Measurements from ENCODE around the gene ABCG1.
A peak's percentile ranks its signal among the peaks of the same experiment; 100 is the strongest.

Gene ABCG1

DNA sequence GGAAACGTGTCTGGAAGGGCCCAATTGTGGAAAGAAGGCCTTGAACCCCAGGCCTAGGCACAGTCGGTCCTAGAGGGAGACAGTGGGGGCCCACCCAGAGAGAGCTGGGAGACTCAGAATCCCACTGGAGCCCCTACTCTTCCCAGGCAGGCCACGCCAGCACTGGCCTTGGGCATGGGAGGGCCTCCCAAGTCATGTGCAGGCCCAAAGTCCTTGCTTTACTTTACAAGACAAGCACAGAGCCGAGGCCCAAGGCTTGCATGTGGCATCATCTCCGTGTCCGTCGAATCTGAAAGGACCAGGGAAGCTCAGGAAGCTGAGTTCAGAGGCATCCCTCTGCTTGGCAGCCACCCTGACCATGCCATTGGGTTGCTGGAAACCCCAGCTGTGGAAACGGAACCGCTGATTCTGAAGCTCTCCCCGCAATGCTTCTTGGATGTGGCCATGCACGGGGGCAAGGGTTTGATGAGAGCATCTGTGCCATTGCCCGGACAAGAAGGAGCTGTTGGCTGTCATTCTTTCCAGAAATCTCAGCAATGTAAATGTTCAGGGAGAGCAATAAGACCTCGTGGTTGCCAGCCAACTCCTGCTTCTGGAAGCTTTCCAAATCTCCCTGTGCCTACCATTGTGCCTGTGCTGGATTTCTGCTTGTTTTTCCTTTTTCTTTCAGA, 32.8 kb downstream of the ABCG1 start:
- Mint-ChIP-seq H3K27ac (peak overlapping the region; percentile 84), H3K4me1 (ENCODE audit: low read depth) (peaks cover 83% of the 10 kb centered on the region)

DNA sequence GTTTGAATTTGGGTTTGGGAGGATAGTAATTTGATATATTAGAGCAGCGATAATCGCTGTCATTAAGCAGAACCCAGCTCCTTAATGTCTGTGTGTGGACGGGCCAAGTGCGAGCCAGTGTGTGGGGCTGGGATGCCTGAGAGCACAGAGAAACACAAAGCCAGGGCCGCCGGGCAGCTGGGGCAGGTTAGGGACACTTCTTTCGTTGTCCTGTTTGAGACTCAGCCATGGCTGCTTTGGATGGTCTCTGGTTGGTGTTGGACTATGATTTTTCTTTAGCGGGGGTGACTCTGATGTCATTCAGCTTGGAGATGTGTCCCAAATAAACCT, 33.4 kb downstream of the ABCG1 start:
- no peaks in the 10 kb centered on the region for H3K9me3 Mint-ChIP-seq
- peaks cover 16% of the 10 kb centered on the region for H3K36me3 Mint-ChIP-seq (ENCODE audit: low read depth)
- intact Hi-C loops (cut with micrococcal nuclease), result no loop called here
- H3K4me3 Mint-ChIP-seq, result no peak overlapping the region
- peaks cover 79% of the 10 kb centered on the region for H3K4me1 Mint-ChIP-seq (ENCODE audit: low read depth)
- peaks cover 15% of the 10 kb centered on the region for H3K27me3 Mint-ChIP-seq
- no peak overlapping the region for H3K27ac Mint-ChIP-seq

More for the DNA sequence above, 32.8 kb downstream of the ABCG1 start:
- no peak overlapping the region for H3K4me3 Mint-ChIP-seq
- intact Hi-C loops (cut with micrococcal nuclease), result no loop called here
- H3K36me3 Mint-ChIP-seq (ENCODE audit: low read depth), result peaks cover 16% of the 10 kb centered on the region
- H3K27me3 Mint-ChIP-seq, result peaks cover 17% of the 10 kb centered on the region
- no peaks in the 10 kb centered on the region for H3K9me3 Mint-ChIP-seq

DNA sequence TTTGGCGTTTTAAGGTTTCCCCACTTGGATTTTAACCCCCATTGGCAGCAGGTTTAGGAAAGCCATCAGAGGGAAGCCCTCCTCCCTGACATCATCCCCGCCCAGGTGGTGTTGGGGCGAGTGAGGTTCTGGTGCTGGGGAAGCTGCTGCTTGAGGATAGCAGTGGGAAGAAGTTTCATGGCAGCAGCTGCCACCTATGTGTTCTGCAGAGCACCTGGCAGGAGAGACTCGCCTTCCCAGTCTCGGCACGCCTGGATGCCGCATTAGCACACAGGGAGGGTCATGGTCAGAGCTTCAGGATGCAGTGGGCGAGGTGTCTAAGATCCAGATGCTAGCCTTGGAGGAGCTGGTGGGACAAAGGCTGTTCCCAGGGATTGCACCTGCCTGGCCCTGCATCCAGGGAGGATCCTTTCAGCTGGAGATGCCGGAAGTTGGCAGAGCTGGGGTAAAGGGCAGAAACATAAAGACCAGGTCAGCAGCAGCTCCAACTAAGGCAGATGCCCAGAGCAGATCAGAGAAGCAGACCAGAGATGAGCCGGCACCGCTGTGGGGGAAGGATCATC, 33.9 kb downstream of the ABCG1 start:
- Mint-ChIP-seq H3K27me3 (peaks cover 17% of the 10 kb centered on the region), H3K9me3 (no peaks in the 10 kb centered on the region), H3K4me3 (no peak overlapping the region), H3K36me3 (ENCODE audit: low read depth) (peaks cover 16% of the 10 kb centered on the region), H3K27ac (no peak overlapping the region), H3K4me1 (ENCODE audit: low read depth) (peaks cover 77% of the 10 kb centered on the region)
- intact Hi-C loops (cut with micrococcal nuclease), result no loop called here

DNA sequence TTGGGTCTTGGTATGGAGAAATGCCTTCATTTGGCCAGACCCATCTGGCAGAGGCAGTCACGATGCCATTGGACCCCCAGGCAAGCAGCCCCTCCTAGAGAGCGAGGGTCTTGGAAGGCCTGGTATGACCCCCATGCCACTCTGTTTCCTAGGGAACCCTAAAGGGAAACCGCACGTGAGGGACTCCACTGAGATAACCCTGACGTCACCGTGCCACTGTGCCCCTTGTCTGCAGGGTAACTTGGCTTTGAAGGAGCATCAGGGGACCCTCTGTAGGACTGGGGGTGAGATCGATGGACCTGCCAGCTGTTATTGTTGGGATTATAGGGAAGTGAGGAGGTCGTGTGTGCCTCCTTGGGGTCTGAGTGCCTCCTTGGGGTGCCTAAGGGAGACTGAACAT, 34.5 kb downstream of the ABCG1 start:
- Mint-ChIP-seq H3K27ac (no peak overlapping the region), H3K4me3 (no peak overlapping the region), H3K36me3 (ENCODE audit: low read depth) (peaks cover 16% of the 10 kb centered on the region), H3K9me3 (no peaks in the 10 kb centered on the region), H3K27me3 (peaks cover 21% of the 10 kb centered on the region), H3K4me1 (ENCODE audit: low read depth) (peaks cover 75% of the 10 kb centered on the region)
- intact Hi-C loops (cut with micrococcal nuclease), result no loop called here

DNA sequence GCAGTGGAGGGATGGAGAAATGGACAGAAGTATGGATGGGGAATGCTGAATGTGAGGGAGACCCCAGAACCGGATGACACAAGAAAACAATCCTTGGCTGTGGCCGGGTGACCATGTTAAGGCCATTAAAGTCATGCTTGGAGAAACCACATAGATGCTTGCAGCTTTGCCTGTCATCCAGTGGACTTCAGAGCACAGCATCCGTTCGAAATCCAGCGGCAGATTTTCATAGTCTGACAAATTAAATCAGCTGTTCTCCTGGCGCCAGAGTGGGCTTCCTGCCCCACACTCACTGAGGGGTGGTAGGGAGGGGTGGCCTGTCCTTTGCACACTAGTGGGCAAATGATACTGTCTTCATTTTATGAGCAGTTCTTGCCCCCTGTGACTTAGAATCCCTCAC, 35.1 kb downstream of the ABCG1 start:
- H3K27ac Mint-ChIP-seq, result peak overlapping the region; percentile 57
- H3K9me3 Mint-ChIP-seq, result no peaks in the 10 kb centered on the region
- peaks cover 75% of the 10 kb centered on the region for H3K4me1 Mint-ChIP-seq (ENCODE audit: low read depth)
- H3K36me3 Mint-ChIP-seq (ENCODE audit: low read depth), result peaks cover 18% of the 10 kb centered on the region
- no peak overlapping the region for H3K4me3 Mint-ChIP-seq
- peaks cover 21% of the 10 kb centered on the region for H3K27me3 Mint-ChIP-seq
- intact Hi-C loops (cut with micrococcal nuclease), result no loop called here

DNA sequence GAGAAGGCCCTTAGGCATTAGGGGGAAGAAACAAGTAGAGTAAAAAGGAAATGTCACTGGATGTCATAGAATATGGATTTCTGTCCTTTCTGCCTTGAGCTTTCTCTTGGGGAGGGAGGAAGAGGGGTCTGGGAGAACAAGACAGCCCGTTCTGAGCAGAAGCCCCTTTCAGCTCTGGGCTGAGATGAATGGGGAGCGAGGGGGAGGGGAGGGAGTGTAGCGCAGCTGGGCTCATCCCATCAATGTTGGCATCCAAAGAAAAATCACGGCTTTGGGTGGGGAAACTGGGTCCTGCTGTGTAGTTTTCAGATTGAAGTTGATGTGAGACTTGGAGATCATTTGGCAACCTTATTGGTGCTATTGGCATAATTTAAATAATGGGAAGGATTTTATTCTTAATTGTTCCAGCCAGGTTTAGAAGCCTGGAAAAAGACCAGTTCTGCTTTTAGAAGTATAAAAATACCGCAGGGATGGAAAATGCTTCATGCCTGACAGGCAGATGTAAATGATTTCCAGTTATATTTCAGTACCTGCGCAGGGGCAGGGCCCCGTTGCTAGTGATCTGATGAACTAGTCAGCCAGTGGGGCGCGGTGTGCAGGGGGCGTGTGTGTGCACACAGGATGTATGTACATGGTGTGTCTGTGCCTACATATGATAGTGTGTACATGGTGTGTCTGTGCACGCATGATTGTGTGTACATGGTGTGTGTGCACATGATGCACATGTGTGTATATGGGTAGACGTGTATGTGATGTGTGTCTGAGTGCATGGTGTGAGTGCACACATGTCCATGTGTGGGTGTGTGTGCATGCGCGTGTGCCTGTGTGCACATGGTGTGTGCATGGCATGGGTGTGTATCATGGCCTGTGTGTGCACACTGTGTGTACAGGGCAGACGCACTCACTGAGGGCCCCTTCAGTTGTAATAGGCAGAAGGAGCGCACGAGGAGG, 36.0 kb downstream of the ABCG1 start:
- intact Hi-C loops (cut with micrococcal nuclease), result loop anchor here (5.0 kb wide), 1 partner anchor 108 kb away; no protein-coding TSS in a partner anchor
- Mint-ChIP-seq H3K36me3 (ENCODE audit: low read depth) (peaks cover 22% of the 10 kb centered on the region), H3K4me1 (ENCODE audit: low read depth) (peaks cover 75% of the 10 kb centered on the region), H3K9me3 (no peaks in the 10 kb centered on the region), H3K27ac (peak overlapping the region; percentile 57), H3K27me3 (peaks cover 22% of the 10 kb centered on the region), H3K4me3 (no peak overlapping the region)

DNA sequence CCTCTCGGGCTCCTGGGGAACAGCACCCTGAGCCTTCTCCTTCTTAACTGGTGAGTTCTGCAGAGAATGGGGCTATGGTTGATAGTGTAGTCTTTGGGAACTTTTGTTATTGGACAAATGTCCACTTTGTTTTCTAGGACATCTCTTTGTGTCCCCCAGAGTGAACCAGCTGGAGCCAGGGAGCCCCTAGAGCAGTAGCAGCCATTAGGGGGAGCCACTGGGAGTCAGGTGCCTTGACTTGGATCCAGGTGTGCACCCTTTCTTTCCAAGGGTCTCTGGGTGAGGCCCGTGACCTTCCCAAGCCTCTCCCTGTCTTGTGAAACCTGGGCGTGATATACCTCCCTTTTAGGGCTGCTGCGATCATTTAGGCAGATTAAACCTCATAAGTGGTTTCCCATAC, 36.9 kb downstream of the ABCG1 start:
- peaks cover 22% of the 10 kb centered on the region for H3K36me3 Mint-ChIP-seq (ENCODE audit: low read depth)
- intact Hi-C loops (cut with micrococcal nuclease), result loop anchor here (5.0 kb wide), 1 partner anchor 109 kb away; no protein-coding TSS in a partner anchor
- H3K9me3 Mint-ChIP-seq, result no peaks in the 10 kb centered on the region
- H3K27me3 Mint-ChIP-seq, result peaks cover 23% of the 10 kb centered on the region
- H3K27ac Mint-ChIP-seq, result no peak overlapping the region
- no peak overlapping the region for H3K4me3 Mint-ChIP-seq
- H3K4me1 Mint-ChIP-seq (ENCODE audit: low read depth), result peaks cover 75% of the 10 kb centered on the region

DNA sequence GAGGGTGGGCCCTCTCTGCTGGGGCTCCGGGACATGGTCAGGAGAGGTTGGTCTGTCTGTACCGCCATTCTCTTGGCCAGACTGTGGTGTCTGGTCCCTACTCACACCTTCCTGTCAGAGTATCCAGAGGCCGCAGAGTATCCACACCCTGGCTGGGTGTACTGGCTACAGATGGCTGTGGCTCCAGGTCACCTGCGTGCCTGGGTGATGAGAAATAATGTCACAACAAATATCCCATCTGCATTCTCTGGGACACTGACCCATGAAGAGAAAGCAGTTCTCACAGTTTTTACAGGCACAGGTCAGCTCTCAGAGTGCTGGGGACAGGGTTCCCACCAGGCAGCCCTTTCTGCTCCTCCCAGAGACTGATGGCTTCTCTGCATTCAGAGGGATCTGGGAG, 37.4 kb downstream of the ABCG1 start:
- Mint-ChIP-seq H3K4me3 (no peak overlapping the region), H3K27me3 (peaks cover 20% of the 10 kb centered on the region), H3K27ac (no peak overlapping the region), H3K9me3 (no peaks in the 10 kb centered on the region), H3K4me1 (ENCODE audit: low read depth) (peaks cover 71% of the 10 kb centered on the region), H3K36me3 (ENCODE audit: low read depth) (peaks cover 20% of the 10 kb centered on the region)
- intact Hi-C loops (cut with micrococcal nuclease), result loop anchor here (5.0 kb wide), 1 partner anchor 109 kb away; no protein-coding TSS in a partner anchor

DNA sequence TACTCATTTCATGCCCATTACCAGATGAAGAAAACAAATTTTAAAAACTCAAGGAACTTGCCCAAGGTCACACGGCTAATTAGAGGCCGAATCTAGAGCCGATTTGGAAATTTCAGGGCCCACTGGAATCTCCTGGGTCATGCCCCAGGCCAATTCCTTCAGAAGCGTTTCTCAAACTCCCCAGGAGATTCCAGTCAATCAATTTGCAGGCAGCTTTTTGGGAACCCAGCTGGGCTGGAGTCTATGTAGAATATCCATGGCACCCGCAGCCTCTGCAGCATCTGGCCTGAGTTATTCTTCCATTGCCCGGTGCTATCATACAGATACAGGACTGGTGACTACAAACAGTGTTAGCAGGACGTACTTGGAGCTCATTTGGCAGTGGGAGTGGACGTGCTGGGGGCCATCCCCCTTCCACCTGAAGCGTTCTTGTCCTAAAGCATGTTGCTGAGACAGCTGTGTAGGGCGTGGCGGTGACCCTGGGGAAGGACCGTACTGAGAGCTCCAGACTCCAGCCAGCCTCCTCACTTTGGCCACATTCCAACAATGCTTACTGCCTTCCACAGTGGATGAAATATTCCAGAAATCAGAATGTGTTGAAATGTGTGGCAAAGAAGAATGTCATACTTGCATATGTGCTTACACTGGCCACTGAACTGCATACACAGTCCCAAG, 38.3 kb downstream of the ABCG1 start:
- intact Hi-C loops (cut with micrococcal nuclease), result loop anchor here (5.0 kb wide), 1 partner anchor 110 kb away; no protein-coding TSS in a partner anchor
- Mint-ChIP-seq H3K4me3 (no peak overlapping the region), H3K27ac (no peak overlapping the region), H3K36me3 (ENCODE audit: low read depth) (peaks cover 25% of the 10 kb centered on the region), H3K9me3 (no peaks in the 10 kb centered on the region), H3K27me3 (peaks cover 17% of the 10 kb centered on the region), H3K4me1 (ENCODE audit: low read depth) (peaks cover 63% of the 10 kb centered on the region)

DNA sequence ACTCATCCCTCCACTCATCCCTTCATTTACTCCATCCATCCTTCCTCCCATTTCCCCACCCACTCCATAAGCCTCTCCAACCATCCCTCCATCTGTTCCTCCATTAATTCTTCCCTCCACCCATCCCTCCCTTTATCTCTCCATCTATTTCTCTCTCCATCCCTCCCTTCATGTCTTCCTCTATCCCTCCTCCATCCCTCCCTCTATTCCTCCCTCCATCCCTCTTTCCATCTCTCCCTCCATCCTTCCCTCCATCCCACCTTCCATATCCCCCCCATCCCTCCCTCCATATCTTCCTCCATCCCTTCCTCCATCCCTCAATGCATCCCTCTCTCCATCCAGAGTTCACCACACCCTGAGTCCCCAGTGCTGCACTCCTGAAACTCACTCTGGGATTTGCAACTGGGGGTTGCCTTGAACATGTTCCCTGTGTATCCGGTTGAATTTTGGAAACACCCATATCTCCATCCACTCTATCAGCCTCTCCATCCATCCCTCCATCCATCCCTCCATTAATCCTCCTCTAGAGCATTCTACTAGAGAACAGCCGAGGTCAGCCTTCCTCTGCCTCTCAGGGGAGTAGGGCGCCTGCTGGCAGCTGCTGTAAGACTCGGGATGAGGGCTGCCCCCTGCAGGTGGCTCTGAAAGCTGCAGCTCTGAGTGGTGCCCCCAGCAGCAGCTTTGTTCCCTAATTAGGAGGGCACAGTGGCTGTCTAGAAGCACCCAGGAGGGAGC, 39.4 kb downstream of the ABCG1 start:
- Mint-ChIP-seq H3K27ac (no peak overlapping the region), H3K4me3 (no peak overlapping the region), H3K27me3 (peaks cover 11% of the 10 kb centered on the region), H3K36me3 (ENCODE audit: low read depth) (peaks cover 25% of the 10 kb centered on the region), H3K4me1 (ENCODE audit: low read depth) (peaks cover 66% of the 10 kb centered on the region), H3K9me3 (no peaks in the 10 kb centered on the region)
- intact Hi-C loops (cut with micrococcal nuclease), result loop anchor here (1.0 to 5.0 kb wide), 2 partner anchors 94 to 111 kb away; no protein-coding TSS in a partner anchor

DNA sequence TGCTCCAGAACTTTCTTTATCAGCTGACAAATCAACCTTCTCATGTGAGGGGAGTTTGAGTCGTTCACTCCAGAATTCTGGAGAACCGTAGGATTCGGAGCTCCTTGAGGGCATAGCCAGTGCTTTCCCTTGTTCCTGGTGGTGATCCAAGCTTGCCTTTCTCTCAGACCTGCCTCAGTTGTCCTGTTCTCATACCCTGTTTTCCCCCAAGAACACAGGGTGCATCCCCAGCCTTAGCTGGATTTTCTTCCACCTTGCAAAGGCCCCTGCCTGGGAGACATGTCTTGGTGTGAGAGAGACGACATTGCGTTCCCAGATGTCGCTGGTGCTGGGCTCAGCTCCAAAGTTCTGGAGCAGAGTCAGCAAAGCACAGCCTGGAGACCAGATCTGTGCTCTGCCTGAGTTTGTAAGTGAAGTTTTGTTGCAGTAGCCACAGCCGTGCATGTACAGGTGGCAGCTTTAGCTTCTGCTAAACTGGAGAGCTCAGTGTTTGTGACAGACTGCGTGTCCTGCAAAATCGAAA, 40.0 kb downstream of the ABCG1 start:
- Mint-ChIP-seq H3K4me3 (no peak overlapping the region), H3K36me3 (ENCODE audit: low read depth) (peaks cover 29% of the 10 kb centered on the region), H3K27ac (no peak overlapping the region), H3K9me3 (no peaks in the 10 kb centered on the region), H3K27me3 (peaks cover 11% of the 10 kb centered on the region), H3K4me1 (ENCODE audit: low read depth) (peaks cover 66% of the 10 kb centered on the region)
- intact Hi-C loops (cut with micrococcal nuclease), result loop anchor here (1.0 to 5.0 kb wide), 2 partner anchors 95 to 112 kb away; no protein-coding TSS in a partner anchor

DNA sequence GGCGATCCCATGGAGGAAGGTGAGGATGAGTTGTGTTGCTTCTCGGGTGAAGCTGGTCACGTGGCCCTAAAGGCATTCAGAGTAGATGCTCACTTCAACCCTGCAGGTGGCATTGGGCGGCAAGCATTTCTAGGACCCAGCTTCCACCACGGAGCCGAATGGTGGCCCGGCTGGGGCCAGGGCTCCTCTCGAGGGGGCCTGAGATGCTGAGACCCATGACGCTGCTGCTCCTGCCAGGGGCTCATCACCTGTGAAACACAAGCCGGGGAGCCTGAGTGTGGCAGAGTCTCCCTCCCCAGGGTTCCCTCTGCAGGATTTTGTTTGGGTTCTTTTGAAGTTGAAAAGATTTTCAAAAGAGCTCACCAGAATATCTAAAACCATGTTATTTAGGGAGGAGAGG, 41.2 kb downstream of the ABCG1 start:
- Mint-ChIP-seq H3K9me3 (no peaks in the 10 kb centered on the region), H3K4me3 (no peak overlapping the region), H3K36me3 (ENCODE audit: low read depth) (peaks cover 41% of the 10 kb centered on the region), H3K4me1 (ENCODE audit: low read depth) (peaks cover 63% of the 10 kb centered on the region), H3K27ac (no peak overlapping the region), H3K27me3 (peaks cover 11% of the 10 kb centered on the region)
- intact Hi-C loops (cut with micrococcal nuclease), result no loop called here

DNA sequence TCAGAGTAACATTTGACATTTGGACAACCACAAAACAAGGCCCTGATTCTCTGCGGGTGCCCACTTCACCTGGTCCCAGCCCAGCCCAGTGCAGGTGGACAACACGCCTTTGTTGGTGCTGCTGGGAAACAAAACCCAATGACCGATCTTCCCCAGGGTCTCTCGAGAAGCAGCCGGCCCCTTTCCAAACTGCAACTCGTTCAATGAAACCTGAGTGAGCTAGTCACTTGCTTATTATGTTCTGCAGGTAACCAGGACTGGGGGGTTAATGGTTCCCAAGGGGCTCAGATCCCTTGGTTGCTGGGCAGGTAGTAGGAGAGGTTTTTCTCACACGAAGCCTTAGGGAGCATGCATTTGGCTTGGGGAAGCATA, 42.9 kb downstream of the ABCG1 start:
- no peak overlapping the region for H3K4me3 Mint-ChIP-seq
- no peaks in the 10 kb centered on the region for H3K9me3 Mint-ChIP-seq
- H3K36me3 Mint-ChIP-seq (ENCODE audit: low read depth), result peaks cover 45% of the 10 kb centered on the region
- no peak overlapping the region for H3K27ac Mint-ChIP-seq
- H3K27me3 Mint-ChIP-seq, result peaks cover 9% of the 10 kb centered on the region
- intact Hi-C loops (cut with micrococcal nuclease), result no loop called here
- H3K4me1 Mint-ChIP-seq (ENCODE audit: low read depth), result peaks cover 74% of the 10 kb centered on the region

Measured in dendritic cell treated with granulocyte-macrophage colony-stimulating factor and Interleukin-4, amounts not matched to agents 40 ng/mL and 50 ng/mL, for 4 days (primary cell).